NCI-H345 treated with DMSO at 0.1 percent for 48 hours (cell line): ENCODE measurements around the gene KIF20B.

Experiments used
- DNase-seq: peaks from one replicate; lab custom pipeline; 2025; ENCODE audit not compliant: unreplicated experiment; lab: John Stamatoyannopoulos, UW

KIF20B gene

GRCh38 chr10:89701242-89702120 is at the start of gene KIF20B:
KIF20B (plus strand) TSS chr10:89701590; CDS start chr10:89705295, 3,705 bp downstream.
- peak; percentile 88 for DNase-seq

GRCh38 chr10:89651916-89652573 is 49.3 kb upstream of the KIF20B start:
- no peak for DNase-seq

- no peak for DNase-seq
Observed at GRCh38 chr10:89652806-89653370, 48.5 kb upstream of the KIF20B start.

GRCh38 chr10:89653410-89653869 is 48.0 kb upstream of the KIF20B start:
- no peak for DNase-seq

- no peak for DNase-seq
Observed at GRCh38 chr10:89655722-89656121, 45.7 kb upstream of the KIF20B start.

GRCh38 chr10:89657302-89657701 is 44.1 kb upstream of the KIF20B start:
- DNase-seq, result no peak

- DNase-seq, result no peak
Observed at GRCh38 chr10:89659143-89660131, 42.0 kb upstream of the KIF20B start.

GRCh38 chr10:89662596-89662995 is 38.8 kb upstream of the KIF20B start:
- DNase-seq, result no peak

- DNase-seq, result no peak
Observed at GRCh38 chr10:89663144-89663543, 38.2 kb upstream of the KIF20B start.

- DNase-seq, result no peak
Observed at GRCh38 chr10:89664203-89664602, 37.2 kb upstream of the KIF20B start.

GRCh38 chr10:89665302-89665701 is 36.1 kb upstream of the KIF20B start:
- DNase-seq, result no peak

- DNase-seq, result no peak
Observed at GRCh38 chr10:89666138-89666537, 35.3 kb upstream of the KIF20B start.

- no peak for DNase-seq
Observed at GRCh38 chr10:89668386-89669071, 32.9 kb upstream of the KIF20B start.

- DNase-seq, result no peak
Observed at GRCh38 chr10:89669985-89670384, 31.4 kb upstream of the KIF20B start.

GRCh38 chr10:89670926-89671325 is 30.5 kb upstream of the KIF20B start:
- no peak for DNase-seq

- DNase-seq, result no peak
Observed at GRCh38 chr10:89677341-89677740, 24.0 kb upstream of the KIF20B start.

GRCh38 chr10:89679986-89680385 is 21.4 kb upstream of the KIF20B start:
- no peak for DNase-seq

GRCh38 chr10:89683883-89684282 is 17.5 kb upstream of the KIF20B start:
- DNase-seq, result no peak

- DNase-seq, result no peak
Observed at GRCh38 chr10:89684604-89685003, 16.8 kb upstream of the KIF20B start.

- no peak for DNase-seq
Observed at GRCh38 chr10:89685936-89686335, 15.5 kb upstream of the KIF20B start.
